HG03571 (cell line): ENCODE results near the gene LAMA5.

Source experiments
- ATAC-seq: cut with Tn5 transposase; IDR thresholded peaks from one replicate; pipeline ENCODE4 v1.9.1; 2021; ENCODE audit not compliant: unreplicated experiment

The LAMA5 gene

GRCh38 chr20:62359491-62360121 is 7.5 kb downstream of the LAMA5 start:
- no peak for ATAC-seq

GRCh38 chr20:62359043-62359490 is 8.0 kb downstream of the LAMA5 start:
- no peak for ATAC-seq

DNA sequence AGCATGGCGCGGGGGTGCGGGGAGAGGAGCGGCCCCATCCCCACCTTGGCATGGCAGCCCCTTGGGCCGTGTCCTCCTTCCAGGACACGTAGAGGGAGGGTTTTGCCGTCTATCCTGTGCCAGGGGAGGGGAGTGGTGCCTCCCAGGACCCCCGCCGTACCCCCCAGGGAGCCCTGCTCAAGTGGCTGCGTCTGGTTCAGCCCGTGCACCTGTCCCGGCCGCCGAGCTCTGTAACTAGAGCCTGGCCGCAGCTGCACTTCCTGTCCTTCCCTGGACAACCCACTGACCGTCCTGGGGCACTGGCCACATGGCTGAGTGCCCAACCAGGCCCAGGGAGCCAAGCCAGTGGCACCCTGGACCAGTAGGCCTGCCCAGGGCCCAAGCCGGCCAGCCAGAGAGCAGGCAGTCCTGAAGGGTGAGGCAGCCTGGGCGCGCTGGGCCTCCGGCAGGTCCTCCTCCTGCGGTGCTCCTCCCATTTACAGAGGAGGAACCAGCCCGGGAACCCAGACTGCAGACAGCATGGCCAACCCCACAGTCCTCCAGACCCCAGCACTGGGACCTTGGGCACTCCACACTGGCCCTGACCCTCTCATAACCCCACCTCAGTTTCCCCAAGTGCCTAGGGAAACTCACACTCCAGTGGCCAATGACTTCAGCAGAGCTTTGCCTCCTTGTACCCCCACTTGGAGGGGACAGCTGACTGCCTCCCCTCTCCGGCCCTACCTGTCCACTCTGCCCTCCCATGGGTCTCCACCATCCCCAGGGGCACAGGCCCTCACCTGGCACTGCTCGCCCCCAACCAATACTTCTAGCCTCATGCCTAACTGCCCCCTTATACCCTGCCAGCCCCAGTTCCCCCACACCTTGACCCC is 8.7 kb downstream of the LAMA5 start:
- ATAC-seq = no peak

GRCh38 chr20:62357681-62358080 is 9.4 kb downstream of the LAMA5 start:
- ATAC-seq = no peak

- ATAC-seq = no peak
Observed at GRCh38 chr20:62357187-62357667, 9.9 kb downstream of the LAMA5 start.

DNA sequence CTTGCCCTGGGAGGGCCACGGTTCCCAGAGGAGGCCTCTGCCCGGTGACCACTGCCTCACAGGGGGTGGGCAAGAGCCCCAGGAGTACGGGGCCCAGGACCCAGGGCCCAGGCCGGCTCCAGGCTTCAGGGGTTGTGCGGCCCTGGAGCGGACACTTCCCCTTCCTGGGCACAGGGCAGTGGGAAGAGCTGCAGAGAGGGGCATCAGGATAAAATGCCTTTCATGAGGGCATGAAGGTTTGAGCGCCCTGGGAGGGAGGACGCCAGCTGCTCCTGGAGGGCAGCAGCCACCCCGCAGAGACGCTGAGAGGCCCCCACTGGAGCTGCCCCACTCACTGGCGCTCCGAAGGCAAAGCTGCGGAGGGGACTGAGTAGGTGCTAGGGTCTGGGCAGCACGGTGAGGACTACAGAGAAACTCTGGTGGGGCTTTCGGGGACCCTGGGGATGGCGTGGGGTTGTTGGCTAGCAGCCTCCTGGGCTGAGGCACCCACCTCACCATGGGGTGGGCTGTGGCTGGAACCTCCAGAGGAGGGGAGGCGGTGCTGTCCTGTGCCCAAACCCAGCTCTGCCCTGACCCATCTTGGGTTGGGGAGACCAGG is 10.4 kb downstream of the LAMA5 start:
- ATAC-seq = no peak

DNA sequence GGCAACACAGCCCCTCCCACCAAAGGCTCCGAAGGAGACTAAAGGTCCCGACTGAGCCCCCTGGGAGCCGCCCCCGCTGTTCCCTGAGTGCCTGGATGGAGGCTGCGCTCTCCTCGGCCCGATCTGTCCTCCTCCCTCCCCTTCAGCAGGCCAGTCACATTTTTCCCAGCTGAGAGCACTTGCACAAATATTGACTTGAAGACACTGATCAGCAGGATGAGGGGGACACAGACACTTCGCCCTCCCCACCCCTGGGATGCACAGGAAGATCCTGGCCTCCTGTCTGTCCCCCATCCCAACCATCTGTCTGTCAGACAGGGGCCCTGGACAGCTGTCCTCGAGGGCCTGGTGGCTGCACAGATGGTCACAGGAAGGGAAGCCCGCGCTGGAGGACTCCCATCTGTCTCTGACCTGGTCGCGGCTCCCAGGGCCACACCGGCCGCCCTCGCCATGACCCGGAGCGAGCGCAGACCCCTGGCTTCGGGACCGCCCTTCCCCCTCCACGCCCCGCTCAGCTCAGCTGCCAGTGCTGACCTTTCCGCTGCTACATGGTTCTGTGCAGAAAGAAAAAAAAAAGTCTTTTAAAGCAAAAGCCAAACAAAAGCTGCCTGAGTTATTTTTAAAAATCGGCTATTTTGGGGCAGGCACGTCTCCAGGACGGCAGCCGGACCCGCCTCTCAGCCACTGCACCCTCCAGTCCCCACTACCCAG is 11.1 kb downstream of the LAMA5 start:
- ATAC-seq = no peak

- no peak for ATAC-seq
Observed at GRCh38 chr20:62355516-62355877, 11.6 kb downstream of the LAMA5 start.

GRCh38 chr20:62354811-62355341 is 12.2 kb downstream of the LAMA5 start:
- ATAC-seq = no peak

- ATAC-seq = no peak
Observed at GRCh38 chr20:62354031-62354808, 12.9 kb downstream of the LAMA5 start.

- ATAC-seq = no peak
Observed at GRCh38 chr20:62353289-62354030, 13.7 kb downstream of the LAMA5 start.

- no peak for ATAC-seq
Observed at GRCh38 chr20:62352402-62353288, 14.5 kb downstream of the LAMA5 start.

DNA sequence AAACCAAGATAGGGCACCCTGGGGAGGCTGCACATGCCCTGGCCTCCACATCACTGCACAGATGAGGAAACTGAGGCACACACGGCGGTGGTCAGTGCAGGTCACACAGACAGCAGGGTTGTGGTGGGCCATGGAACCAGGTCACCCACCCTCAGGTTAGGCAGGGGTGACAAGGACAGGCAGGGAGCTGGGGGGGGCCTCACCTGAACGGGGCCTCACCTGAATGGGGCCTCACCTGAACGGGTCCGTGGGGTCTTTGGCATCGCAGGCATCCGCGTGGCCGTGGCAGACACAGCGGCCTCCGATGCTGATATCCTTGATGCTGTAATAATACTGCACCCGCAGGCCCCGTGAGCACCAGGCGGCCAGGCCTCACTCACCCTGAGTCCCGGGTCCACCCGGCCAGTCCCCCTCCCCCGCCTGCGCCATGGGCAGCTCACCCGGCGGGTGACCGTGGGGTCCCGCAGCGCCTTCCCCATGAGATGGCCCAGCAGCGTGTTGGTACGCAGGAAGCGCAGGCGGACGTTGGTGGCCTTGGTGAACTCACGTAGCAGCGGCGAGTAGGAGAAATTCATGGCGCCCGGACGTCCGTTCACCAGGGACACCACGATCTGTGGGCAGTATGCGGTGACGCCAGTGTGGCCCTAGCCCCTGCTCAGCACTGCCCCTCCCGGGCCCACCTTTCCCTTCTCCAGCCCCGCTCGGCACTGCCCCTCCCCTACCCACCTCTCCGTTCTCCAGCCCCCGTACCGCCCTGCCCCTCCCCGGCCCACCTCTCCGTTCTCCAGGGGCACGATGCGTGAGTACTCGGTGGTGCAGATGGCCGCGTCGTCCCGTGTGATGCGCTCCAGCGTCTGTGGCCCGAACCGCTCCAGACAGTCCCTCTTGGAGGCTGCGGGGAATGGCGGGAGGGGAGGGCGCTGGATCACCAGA is 15.4 kb downstream of the LAMA5 start:
- ATAC-seq = no peak

DNA sequence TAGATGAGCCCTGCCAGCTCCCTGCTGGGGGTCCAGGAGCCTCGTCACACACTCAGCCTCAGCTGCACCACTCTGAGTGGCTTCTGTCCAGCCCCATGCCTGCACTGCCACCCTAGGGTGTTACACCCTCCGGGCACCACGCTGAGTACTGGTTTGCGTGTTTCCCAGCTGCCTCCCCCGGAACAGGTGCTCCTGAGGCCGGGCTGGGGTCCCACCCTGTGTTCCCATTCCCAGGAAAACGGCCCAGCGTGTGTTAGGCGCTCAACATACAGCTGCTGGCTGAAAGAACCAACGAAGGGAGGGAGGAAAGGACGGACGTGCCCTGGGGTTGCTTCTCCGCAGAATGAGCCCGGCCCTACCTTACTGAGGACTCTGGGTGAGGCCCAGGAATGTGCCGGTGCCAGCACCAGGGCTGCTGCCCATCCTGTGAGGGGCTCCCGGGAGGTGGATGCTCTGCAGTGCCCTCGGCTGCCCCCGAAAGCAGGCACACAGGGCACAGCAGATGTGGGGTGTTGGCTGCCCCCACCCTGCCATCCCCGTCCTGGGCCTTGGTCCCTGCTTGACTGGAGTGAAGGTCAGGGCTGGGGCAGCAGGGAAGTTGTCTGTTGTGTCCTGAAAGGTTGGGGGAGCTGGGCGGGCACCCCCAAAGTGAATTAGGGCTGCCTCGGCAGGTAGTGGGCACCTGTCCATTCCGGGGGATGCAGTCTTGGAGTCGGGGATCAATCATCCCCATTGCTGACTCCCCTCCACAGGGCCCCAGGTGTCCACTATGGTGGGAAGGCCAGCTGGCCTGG is 16.3 kb downstream of the LAMA5 start:
- no peak for ATAC-seq

DNA sequence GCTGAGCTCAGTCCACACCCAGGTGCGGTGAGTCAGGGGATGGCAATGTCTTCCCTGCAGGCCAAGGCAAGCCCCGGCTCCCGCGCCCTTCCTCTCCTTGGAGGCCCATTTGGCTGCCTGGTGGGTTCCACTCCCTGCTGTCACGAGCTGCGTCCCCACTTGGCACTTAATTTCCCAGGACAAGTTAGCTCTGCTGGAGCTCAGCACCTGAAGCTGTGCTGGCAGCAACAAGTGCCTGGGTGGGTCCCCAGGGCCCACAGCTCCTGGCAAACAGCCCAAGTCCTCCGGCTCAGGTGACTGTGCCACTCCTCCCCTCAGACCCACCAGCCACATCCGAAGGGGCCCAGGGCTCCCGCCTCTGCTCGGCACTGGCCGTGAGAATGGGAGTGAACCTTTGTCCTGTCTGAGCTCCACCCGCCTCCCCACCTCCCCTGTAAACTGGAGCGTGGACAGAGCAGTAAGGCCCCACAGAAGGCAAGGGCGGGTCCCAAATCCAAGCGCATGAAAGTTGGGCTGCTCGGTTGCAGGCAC is 16.9 kb downstream of the LAMA5 start:
- no peak for ATAC-seq

GRCh38 chr20:62349556-62350097 is 17.5 kb downstream of the LAMA5 start:
- ATAC-seq = no peak
